SU-DHL-6 (cell line): ENCODE data around the gene THEM5.

Experiments used
- H2AFZ ChIP-seq: fragments of 200-600 bp; sonication (generic); 2 replicates; pipeline ENCODE4 v1.6.1; 2014; ENCODE audit warnings: low read depth, mild to moderate bottlenecking, moderate library complexity, mixed read lengths, antibody characterized with exemption, low read length; ENCODE audit not compliant: severe bottlenecking
- H3F3A ChIP-seq: fragments of 200-600 bp; shearing (Covaris generic); 2 replicates; pipeline ENCODE4 v1.6.0; 2016; ENCODE audit warnings: antibody characterized with exemption, mild to moderate bottlenecking; ENCODE audit not compliant: insufficient read depth
- H3K27ac ChIP-seq: fragments of 200-600 bp; sonication (generic); 2 replicates; pipeline ENCODE4 v1.5.1; 2016; ENCODE audit warnings: low read depth, mild to moderate bottlenecking, low read length, moderate library complexity, mixed read lengths
- H3K27me3 ChIP-seq: fragments of 200-600 bp; sonication (generic), shearing (Covaris generic); 2 replicates; pipeline ENCODE4 v1.6.0; 2014; ENCODE audit warnings: mild to moderate bottlenecking, low read length
- H3K36me3 ChIP-seq: fragments of 200-600 bp; sonication (generic); 2 replicates; pipeline ENCODE4 v1.6.1; 2014; ENCODE audit warnings: mild to moderate bottlenecking, low read length, mixed read lengths
- H3K4me2 ChIP-seq: fragments of 300-600, 200-600 bp; shearing (Covaris generic), sonication (generic); 2 replicates; pipeline ENCODE4 v1.6.0; 2014; ENCODE audit warnings: low read length, low read depth, mild to moderate bottlenecking; ENCODE audit not compliant: poor library complexity, severe bottlenecking
- H3K4me3 ChIP-seq: fragments of 200-600 bp; sonication (generic); 2 replicates; pipeline ENCODE4 v1.5.1; 2014; ENCODE audit warnings: antibody characterized with exemption, low read length, mild to moderate bottlenecking, mixed read lengths; ENCODE audit not compliant: insufficient read depth, poor library complexity, severe bottlenecking
- H3K79me2 ChIP-seq: fragments of 200-600 bp; sonication (generic); 2 replicates; pipeline ENCODE4 v1.6.1; 2014; ENCODE audit warnings: mild to moderate bottlenecking, low read length, moderate library complexity; ENCODE audit not compliant: insufficient read depth
- H3K9ac ChIP-seq: fragments of 200-600 bp; sonication (generic); 2 replicates; pipeline ENCODE4 v1.7.0; 2014; ENCODE audit warnings: mild to moderate bottlenecking, low read length
- H3K9me2 ChIP-seq: fragments of 200-600 bp; sonication (generic); replicated peaks from 2 replicates; pipeline ENCODE4 v1.6.1; 2014; ENCODE audit warnings: low read length; ENCODE audit not compliant: insufficient read depth
- H3K9me3 ChIP-seq: fragments of 200-600 bp; sonication (generic); 2 replicates; pipeline ENCODE4 v1.6.1; 2014; ENCODE audit warnings: low read length, mixed read lengths; ENCODE audit not compliant: insufficient read depth
- H4K20me1 ChIP-seq: fragments of 200-600 bp; sonication (generic); 2 replicates; pipeline ENCODE4 v1.6.1; 2014; ENCODE audit warnings: low read depth, mild to moderate bottlenecking, antibody characterized with exemption, low read length, moderate library complexity, mixed read lengths
- EZH2phosphoT487 ChIP-seq: fragments of 200-600 bp; sonication (generic), shearing (Covaris generic); conservative IDR thresholded peaks from 2 replicates; pipeline ENCODE4 v1.6.1; 2018; ENCODE audit warnings: mild to moderate bottlenecking, antibody characterized with exemption, low read length, moderate library complexity, mixed read lengths
- TF ChIP-seq, protein P1 (sequence below): fragments of 200-600 bp; sonication (generic); IDR thresholded peaks from one replicate; pipeline ENCODE4 v1.5.1; 2017; ENCODE audit warnings: antibody characterized with exemption, mild to moderate bottlenecking, low read length, moderate library complexity; ENCODE audit not compliant: insufficient read depth, poor library complexity, severe bottlenecking

Gene THEM5

DNA sequence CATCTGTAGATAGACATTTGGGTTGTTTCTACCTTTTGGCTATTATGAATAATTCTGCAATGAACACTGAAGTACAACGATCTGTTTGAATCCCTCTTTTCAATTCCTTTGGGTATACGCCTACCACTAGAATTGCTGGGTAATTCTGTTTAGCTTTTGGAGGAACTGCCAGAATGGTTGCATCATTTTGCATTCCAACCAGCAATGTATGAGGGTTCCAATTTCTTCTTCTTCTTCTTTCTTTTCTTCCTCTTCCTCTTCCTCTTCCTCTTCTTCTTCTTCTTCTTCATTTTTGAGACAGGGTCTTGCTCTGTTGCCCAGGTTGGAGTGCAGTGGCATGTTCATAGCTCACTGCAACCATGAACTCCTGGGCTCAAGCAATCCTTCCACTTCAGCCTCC lies 13.8 kb upstream of the THEM5 start:
- H3K4me3 ChIP-seq = no peak overlapping the region
- H3K4me2 ChIP-seq = no peak overlapping the region
- no peaks in the 10 kb centered on the region for H3K79me2 ChIP-seq
- H3K9me3 ChIP-seq = no peaks in the 10 kb centered on the region
- no peaks in the 10 kb centered on the region for H3K9me2 ChIP-seq
- no peaks in the 10 kb centered on the region for H3K36me3 ChIP-seq
- no peak for TF ChIP-seq EZH2phosphoT487
- TF ChIP-seq, protein P1, sequence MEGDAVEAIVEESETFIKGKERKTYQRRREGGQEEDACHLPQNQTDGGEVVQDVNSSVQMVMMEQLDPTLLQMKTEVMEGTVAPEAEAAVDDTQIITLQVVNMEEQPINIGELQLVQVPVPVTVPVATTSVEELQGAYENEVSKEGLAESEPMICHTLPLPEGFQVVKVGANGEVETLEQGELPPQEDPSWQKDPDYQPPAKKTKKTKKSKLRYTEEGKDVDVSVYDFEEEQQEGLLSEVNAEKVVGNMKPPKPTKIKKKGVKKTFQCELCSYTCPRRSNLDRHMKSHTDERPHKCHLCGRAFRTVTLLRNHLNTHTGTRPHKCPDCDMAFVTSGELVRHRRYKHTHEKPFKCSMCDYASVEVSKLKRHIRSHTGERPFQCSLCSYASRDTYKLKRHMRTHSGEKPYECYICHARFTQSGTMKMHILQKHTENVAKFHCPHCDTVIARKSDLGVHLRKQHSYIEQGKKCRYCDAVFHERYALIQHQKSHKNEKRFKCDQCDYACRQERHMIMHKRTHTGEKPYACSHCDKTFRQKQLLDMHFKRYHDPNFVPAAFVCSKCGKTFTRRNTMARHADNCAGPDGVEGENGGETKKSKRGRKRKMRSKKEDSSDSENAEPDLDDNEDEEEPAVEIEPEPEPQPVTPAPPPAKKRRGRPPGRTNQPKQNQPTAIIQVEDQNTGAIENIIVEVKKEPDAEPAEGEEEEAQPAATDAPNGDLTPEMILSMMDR = no peak
- H4K20me1 ChIP-seq = no peaks in the 10 kb centered on the region
- no peaks in the 10 kb centered on the region for H3F3A ChIP-seq
- no peak overlapping the region for H3K27ac ChIP-seq
- no peaks in the 10 kb centered on the region for H3K27me3 ChIP-seq
- no peak overlapping the region for H2AFZ ChIP-seq
- H3K9ac ChIP-seq = no peak overlapping the region

DNA sequence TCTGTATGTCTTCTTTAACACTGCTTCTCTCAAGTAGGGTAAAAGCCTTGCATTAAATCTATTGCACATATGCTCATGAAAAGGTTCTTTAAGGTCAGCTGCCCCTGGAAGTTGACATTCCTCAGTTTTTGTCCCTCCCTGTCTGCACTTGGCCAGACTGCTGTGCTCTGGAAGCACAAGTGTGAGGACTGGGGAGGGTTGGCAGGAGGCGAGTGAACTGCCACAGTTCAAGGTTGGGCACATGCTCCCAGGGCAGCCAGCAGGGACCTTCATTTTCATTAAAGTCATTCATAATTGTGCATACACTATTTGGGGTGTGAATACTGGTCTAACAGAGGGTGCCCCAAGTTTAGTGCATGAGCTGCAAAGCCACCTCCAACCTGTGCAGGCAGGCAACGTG lies 10.9 kb upstream of the THEM5 start:
- TF ChIP-seq EZH2phosphoT487 = no peak
- TF ChIP-seq, protein P1 = no peak
- Histone ChIP-seq H3K9me3 (no peaks in the 10 kb centered on the region), H3K4me3 (no peak overlapping the region), H4K20me1 (no peaks in the 10 kb centered on the region), H3K36me3 (no peaks in the 10 kb centered on the region), H3K27ac (no peak overlapping the region), H3K9ac (no peak overlapping the region), H3K9me2 (no peaks in the 10 kb centered on the region), H2AFZ (no peak overlapping the region), H3K79me2 (no peaks in the 10 kb centered on the region), H3K4me2 (no peak overlapping the region), H3F3A (no peaks in the 10 kb centered on the region), H3K27me3 (no peaks in the 10 kb centered on the region)

DNA sequence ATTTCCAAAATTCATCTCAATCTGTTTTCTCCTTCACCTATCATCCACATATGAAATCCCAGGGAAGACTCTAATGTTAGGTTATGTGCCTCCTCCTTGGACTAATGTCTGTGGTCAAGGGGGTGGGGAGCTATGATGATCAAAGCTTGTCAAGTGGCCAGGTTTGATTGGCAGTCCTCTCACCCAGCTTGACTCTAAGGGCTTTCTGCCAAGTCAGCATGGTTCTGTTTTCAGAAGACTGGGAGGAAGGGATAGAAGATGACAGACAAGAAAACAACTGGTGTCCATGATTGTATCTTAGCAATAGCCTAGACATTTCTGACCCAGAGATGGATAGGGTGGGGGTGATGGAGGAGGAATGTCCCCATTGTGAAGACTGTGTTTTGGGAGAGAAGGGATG lies 9.1 kb upstream of the THEM5 start:
- no peak overlapping the region for H3K4me2 ChIP-seq
- H3F3A ChIP-seq = no peaks in the 10 kb centered on the region
- H3K27ac ChIP-seq = no peak overlapping the region
- H3K27me3 ChIP-seq = no peaks in the 10 kb centered on the region
- TF ChIP-seq, protein P1 = no peak
- TF ChIP-seq EZH2phosphoT487 = no peak
- H3K9ac ChIP-seq = no peak overlapping the region
- no peak overlapping the region for H3K4me3 ChIP-seq
- H3K9me2 ChIP-seq = no peaks in the 10 kb centered on the region
- no peaks in the 10 kb centered on the region for H3K79me2 ChIP-seq
- H3K36me3 ChIP-seq = no peaks in the 10 kb centered on the region
- H3K9me3 ChIP-seq = no peaks in the 10 kb centered on the region
- H2AFZ ChIP-seq = no peak overlapping the region
- H4K20me1 ChIP-seq = no peaks in the 10 kb centered on the region
